GM20000 (cell line): Measurements from ENCODE around the gene TIMM44.

Experiments
- DNase-seq: peaks from one replicate; pipeline ENCODE4 v3.0.0; 2012; ENCODE audit warnings: low spot score
- CTCF ChIP-seq: IDR thresholded peaks from 2 replicates; pipeline ENCODE4 v1.5.1; 2012; ENCODE audit warnings: mild to moderate bottlenecking, control low read depth; ENCODE audit errors: extremely low read depth, missing control alignments

Gene TIMM44

DNA sequence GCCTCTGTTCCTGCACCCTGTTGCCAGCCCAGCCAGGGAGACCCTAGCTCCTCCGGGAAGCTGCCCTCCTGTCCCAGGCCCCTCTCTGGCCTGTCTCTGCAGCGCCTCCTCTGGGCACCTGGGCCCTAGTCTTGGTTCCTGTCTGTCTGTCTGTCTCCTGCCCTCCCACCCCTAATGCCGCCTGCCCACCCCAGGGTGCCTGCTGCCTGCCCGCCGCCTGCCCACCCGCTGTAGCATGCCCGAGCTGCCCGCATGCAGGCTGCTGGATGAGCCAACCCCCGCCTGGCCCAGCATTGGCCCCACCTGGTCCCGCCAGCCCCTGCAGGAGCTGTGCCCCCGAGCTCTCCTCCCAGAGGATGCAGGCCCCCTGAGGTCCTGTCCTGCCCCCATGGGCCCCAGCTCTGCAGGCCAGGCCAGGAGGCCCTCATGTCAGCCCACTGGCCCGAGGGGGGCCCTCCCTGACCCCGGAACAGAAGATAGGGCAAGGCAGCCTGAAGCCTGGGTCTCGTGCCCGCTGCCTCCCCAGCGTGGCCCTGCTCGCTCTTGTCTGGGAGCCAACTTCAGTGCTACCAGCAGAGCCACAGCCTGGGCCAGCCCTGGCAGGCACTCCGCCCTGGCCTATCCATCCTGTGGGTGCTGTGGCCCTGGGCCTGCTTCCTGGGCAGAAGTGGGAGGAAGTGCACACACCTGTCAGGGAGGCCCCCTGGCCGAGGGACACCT, 34.6 kb downstream of the TIMM44 start:
- no peak for DNase-seq
- TF ChIP-seq CTCF, result no peak

DNA sequence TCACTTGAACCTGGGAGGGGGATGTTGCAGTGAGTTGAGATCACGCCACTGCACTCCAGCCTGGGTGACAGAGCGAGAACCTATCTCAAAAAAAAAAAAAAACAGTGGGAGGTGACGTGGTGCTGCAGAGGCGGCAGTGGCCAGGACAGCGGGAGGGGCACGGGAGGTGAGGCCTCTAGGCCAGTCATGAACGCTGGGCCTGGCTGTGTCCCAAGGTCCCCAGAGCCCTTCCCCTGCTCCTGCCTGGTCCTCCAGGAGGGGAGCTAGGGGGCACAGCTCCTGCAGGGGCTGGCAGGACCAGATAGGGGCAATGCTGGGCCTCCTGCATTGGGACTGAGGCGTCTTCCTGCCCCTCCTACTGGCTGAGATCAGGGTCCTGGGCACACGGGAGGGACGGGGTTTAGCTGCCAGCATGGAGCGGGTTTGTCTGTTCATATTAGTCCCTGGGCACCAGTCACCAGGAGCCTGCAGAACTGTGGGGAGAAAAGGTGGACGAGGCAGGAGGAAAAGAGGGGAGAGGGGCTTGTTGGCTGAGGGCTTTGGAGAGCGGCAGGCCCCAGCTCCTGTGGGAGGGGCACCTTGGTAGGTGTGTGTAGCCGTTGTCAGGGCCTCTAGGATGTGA, 35.3 kb downstream of the TIMM44 start:
- TF ChIP-seq CTCF, result no peak
- DNase-seq, result no peak

GRCh38 chr19:7907544-7907943, 35.9 kb downstream of the TIMM44 start:
- no peak for DNase-seq
- no peak for TF ChIP-seq CTCF

- TF ChIP-seq CTCF, result no peak
- no peak for DNase-seq
Observed at GRCh38 chr19:7907122-7907521, 36.3 kb downstream of the TIMM44 start.

GRCh38 chr19:7905859-7906258, 37.6 kb downstream of the TIMM44 start:
- TF ChIP-seq CTCF, result no peak
- DNase-seq, result no peak

- TF ChIP-seq CTCF, result no peak
- DNase-seq, result no peak
Observed at GRCh38 chr19:7905268-7905667, 38.2 kb downstream of the TIMM44 start.

DNA sequence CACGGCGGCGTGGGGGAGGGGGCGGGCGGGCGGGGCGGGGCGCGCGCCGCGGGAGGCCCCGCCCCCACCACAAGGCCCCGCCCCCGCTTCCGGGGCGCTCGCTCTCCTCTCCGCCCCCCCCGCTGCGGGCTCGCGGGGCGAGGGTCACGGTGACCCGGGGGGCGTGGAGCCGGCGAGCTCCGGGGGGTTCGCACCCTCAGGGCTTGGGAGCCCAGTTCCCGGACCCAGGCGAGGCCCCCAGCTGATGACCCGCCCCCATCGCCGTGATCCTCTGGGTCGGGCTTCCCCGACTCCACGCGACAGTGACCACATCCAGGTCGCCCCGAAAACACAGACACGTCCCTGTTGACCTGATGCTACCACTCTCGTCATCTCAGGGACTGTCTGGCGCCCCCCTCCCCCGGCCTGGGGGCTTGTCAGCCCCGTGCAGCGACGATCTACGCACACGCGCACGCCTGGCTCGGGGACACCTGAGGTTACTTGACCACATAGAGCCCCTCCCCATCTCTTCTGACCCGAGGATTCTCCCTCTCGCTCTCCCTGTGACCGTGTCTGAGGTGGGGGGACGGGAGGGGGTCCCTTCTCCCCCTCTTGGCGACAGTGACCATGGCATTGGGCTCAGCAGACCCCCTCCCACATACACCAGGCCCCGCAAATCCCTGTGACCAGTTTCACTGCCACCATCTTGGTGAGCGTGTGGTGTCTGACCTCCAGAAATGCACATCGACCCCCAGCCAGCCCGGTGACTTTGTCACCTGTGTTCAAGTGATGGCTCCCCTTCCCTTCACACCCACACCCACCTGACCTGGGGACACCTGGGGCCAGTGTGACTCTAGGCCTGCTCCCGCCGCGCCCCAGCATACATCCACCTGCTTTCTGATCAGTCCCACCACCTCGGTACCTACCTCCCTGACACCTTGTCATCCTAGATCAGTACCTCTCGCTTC, 39.1 kb downstream of the TIMM44 start:
- TF ChIP-seq CTCF, result no peak
- peak; percentile 88 for DNase-seq
